ENCODE measurements around the gene PCDH1. TPM values are rescaled to one million over a fixed set of nuclear protein-coding genes. Genes with fewer than 3 reads are reported as not detected.

The PCDH1 gene
- total RNA-seq, 1 experiment from 2014 or later = 146 TPM

- CTCF ChIA-PET = interaction anchor here (1.1 kb wide), 1 partner anchor 24 kb away, joined by 7 read pairs; no protein-coding TSS in a partner anchor
- no peak for TF ChIP-seq CTCF (IDR thresholded peaks at IDR 0.05; ENCODE audit: unreplicated experiment)
- peak; percentile 63 for DNase-seq
- BruUV-seq (replicated peaks) = no TSS peak
- Mint-ChIP-seq H3K4me3 (ENCODE audit: low read depth, unreplicated experiment) (no peak overlapping the region), H3K36me3 (ENCODE audit: insufficient read depth, unreplicated experiment) (peaks cover 81% of the 10 kb centered on the region), H3K27me3 (ENCODE audit: unreplicated experiment) (no peaks in the 10 kb centered on the region), H3K9me3 (ENCODE audit: low read depth, unreplicated experiment) (peaks cover 3% of the 10 kb centered on the region), H3K4me1 (ENCODE audit: low read depth, unreplicated experiment) (peaks cover 48% of the 10 kb centered on the region), H3K27ac (ENCODE audit: unreplicated experiment) (peak overlapping the region; percentile 21)
- intact Hi-C loops (cut with micrococcal nuclease; ENCODE audit: unreplicated experiment) = no loop called here
Measured at GRCh38 chr5:141855265-141856036, 22.8 kb downstream of the PCDH1 start.

GRCh38 chr5:141853895-141854626 lies 24.1 kb downstream of the PCDH1 start:
- no peaks in the 10 kb centered on the region for H3K27me3 Mint-ChIP-seq (ENCODE audit: unreplicated experiment)
- CTCF ChIA-PET = no interaction called here
- no peak for TF ChIP-seq CTCF (IDR thresholded peaks at IDR 0.05; ENCODE audit: unreplicated experiment)
- H3K27ac Mint-ChIP-seq (ENCODE audit: unreplicated experiment) = no peak overlapping the region
- intact Hi-C loops (cut with micrococcal nuclease; ENCODE audit: unreplicated experiment) = no loop called here
- no peak for DNase-seq
- H3K4me3 Mint-ChIP-seq (ENCODE audit: low read depth, unreplicated experiment) = no peak overlapping the region
- no TSS peak for BruUV-seq (replicated peaks)
- peaks cover 43% of the 10 kb centered on the region for H3K4me1 Mint-ChIP-seq (ENCODE audit: low read depth, unreplicated experiment)
- H3K9me3 Mint-ChIP-seq (ENCODE audit: low read depth, unreplicated experiment) = peaks cover 3% of the 10 kb centered on the region
- H3K36me3 Mint-ChIP-seq (ENCODE audit: insufficient read depth, unreplicated experiment) = peaks cover 85% of the 10 kb centered on the region

GRCh38 chr5:141852448-141852847 lies 25.8 kb downstream of the PCDH1 start:
- Mint-ChIP-seq H3K36me3 (ENCODE audit: insufficient read depth, unreplicated experiment) (peaks cover 91% of the 10 kb centered on the region), H3K4me1 (ENCODE audit: low read depth, unreplicated experiment) (peaks cover 49% of the 10 kb centered on the region), H3K4me3 (ENCODE audit: low read depth, unreplicated experiment) (no peak overlapping the region)

More at GRCh38 chr5:141852448-141852847, 25.8 kb downstream of the PCDH1 start:
- Mint-ChIP-seq H3K27ac (ENCODE audit: unreplicated experiment) (no peak overlapping the region), H3K9me3 (ENCODE audit: low read depth, unreplicated experiment) (peaks cover 3% of the 10 kb centered on the region), H3K27me3 (ENCODE audit: unreplicated experiment) (no peaks in the 10 kb centered on the region)
- CTCF ChIA-PET = no interaction called here
- TF ChIP-seq CTCF (IDR thresholded peaks at IDR 0.05; ENCODE audit: unreplicated experiment) = peak; percentile 25
- no peak for DNase-seq
- intact Hi-C loops (cut with micrococcal nuclease; ENCODE audit: unreplicated experiment) = no loop called here
- BruUV-seq (replicated peaks) = no TSS peak

All from Calu3 (cell line).